AG09319 (cell line): ENCODE data around the gene C5orf58.

Source experiments
- DNase-seq: peaks from one replicate; pipeline ENCODE4 v3.0.0-alpha.2; 2010; ENCODE audit warnings: low read depth; ENCODE audit errors: extremely low read depth
- TF ChIP-seq, protein P1 (sequence below): IDR thresholded peaks from 2 replicates; pipeline ENCODE4 v1.5.1; 2011; ENCODE audit warnings: low read depth, mild to moderate bottlenecking, inconsistent platforms, low read length, moderate library complexity

The C5orf58 gene

DNA sequence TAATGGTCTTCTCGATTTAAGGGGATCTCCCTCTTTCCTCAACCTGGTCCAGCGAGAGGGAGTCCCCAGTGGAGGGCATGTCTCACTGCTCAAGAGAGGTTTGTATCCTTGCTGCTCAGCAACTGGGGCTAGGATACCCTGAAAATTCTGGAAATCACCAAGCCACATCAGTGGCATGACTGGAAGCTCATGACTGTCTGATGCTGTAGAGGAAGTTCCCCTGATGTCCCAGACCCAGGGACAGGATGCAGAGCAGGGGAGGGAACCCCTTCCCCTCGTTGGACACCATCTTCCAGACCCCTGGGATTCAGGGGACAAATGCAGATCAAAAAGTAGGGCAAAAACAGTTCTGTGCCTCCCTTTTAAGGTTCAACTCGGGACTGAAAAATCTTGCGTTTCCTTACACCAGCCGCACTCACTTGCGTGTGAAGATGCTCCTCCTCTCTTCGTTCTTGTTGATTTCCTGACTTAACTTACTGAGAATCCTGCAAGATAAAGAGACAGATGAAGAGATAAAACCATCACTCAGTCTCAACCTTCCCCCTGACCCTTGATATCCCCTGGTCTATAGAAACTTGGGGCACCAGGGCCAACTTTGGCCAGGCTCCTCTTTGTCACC lies 42.7 kb downstream of the C5orf58 start:
- TF ChIP-seq, protein P1, sequence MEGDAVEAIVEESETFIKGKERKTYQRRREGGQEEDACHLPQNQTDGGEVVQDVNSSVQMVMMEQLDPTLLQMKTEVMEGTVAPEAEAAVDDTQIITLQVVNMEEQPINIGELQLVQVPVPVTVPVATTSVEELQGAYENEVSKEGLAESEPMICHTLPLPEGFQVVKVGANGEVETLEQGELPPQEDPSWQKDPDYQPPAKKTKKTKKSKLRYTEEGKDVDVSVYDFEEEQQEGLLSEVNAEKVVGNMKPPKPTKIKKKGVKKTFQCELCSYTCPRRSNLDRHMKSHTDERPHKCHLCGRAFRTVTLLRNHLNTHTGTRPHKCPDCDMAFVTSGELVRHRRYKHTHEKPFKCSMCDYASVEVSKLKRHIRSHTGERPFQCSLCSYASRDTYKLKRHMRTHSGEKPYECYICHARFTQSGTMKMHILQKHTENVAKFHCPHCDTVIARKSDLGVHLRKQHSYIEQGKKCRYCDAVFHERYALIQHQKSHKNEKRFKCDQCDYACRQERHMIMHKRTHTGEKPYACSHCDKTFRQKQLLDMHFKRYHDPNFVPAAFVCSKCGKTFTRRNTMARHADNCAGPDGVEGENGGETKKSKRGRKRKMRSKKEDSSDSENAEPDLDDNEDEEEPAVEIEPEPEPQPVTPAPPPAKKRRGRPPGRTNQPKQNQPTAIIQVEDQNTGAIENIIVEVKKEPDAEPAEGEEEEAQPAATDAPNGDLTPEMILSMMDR, result no peak
- DNase-seq, result no peak

DNA sequence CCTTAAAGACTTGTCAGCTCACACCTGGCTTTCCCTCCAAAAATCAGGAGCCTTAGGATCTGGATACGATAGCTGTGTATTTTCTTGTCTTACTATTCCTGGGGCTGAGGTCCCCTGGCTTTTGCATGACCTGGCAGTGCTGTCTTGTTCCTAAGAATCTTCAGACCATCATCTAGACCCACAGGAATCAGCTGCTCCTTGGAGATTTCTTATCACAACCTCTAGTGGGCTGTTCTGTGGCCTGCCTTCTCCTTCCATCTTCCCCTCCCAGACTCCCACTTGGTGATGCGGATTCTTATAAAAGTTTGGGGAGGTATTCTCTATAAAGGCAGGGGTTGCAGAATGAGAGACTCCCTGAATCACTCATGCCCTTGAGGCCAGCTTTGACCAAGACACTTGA lies 43.4 kb downstream of the C5orf58 start:
- no peak for DNase-seq
- TF ChIP-seq, protein P1, result no peak

DNA sequence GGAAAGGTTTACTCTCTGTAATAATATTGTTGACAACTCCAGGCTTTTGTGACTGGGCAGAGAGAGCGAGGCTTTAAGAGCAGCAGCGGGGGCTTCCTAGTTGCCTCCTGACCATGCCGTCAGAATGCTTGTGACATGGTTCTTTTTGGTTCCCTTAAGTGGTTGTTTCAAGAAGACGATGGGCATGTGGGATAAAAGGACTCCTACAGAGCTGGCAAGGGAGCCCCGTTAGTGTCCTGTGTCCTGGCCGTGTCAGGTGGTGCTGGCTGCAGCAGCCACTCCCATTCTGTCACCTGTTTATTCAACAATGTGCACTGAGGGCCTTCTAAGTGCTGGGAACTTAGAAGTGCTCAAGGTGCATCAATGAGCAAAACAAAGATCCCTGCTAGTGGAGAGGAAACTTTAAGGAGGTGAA lies 45.1 kb downstream of the C5orf58 start:
- no peak for DNase-seq
- TF ChIP-seq, protein P1, result no peak

DNA sequence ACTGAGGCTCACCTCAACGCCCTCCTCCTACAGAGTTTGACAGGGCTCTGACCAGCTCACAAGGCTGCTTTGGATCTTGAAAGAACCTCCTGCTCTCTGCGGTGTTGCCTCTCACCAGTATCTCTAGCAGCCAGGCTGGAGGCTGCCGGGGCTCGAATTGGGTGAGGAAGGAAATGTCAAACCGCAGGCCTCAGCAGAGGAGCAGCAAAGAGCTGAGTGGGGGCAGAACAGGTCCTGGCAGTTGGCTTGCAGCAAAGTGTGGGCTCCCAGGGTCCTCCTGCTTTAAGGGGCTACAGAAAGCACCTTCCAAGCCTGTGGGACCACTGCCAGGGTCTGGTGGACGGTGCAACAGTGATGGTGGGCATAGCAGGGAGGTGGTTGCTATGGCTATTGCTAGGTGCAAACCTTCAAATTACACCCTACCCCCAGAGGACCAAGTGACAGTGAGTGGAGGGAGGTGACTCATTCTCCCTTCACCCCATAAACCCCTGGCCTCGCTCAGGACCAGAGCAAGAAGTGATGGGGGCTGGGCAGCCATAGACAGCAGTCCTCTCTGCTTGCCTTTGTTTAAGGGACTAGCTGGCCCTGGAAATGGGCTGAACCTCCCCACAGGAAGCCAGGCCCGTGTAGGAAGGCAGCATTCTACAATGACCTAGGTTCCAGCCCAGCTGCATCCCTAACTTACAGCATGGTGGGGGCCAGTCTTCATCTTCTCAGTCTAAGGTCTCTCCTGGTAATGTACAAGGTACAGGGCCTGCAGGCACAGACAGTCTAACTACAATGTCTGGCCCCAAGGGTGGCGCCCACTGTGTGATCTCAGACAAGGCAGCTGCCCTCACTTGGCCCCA lies 46.0 kb downstream of the C5orf58 start:
- DNase-seq, result no peak
- TF ChIP-seq, protein P1, result no peak

DNA sequence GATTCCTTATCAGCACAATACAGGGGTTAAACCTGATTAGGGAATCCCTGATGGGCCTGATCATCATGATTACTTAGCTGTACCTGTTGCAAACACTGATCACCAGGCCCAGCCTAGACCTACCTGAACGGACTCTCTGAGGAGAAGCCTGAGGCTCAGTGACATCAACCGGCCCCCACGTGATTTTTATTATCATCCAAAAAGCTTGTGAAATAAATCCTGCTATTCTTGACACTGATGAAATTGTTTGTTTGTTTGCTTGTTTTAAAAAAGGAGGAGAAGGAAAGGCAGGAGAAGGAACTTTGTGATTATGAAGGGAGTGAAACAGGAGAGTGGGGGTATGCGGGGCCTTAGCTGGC lies 46.7 kb downstream of the C5orf58 start:
- TF ChIP-seq, protein P1, result no peak
- no peak for DNase-seq

DNA sequence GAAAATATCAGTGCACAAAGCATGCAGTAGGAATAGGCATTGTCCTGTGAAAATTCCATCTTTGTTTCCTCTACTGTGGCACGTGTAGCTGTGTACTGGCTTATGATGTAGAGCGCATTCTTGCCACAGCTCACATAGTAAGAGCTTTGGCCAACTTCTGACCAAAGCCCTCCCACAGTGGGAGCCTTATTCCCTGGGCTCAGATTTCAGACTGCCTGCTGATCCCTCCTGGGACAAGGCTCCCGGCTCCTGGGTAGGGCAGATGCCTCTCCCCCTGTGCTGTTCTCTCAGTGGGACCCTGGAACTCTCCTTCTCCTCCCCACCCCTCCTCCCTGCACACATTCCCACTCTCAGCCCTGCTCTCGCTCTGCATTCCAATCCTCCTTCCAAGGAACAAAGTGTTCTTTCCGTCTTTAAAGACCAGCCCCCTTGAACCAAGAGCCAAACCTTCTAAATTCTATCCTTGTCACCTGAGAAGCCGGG lies 47.3 kb downstream of the C5orf58 start:
- no peak for DNase-seq

More for the DNA sequence above, 47.3 kb downstream of the C5orf58 start:
- TF ChIP-seq, protein P1, result no peak
